HFFc6 (cell line): ENCODE measurements around the gene THSD7B. TPM values are rescaled to one million over a fixed set of nuclear protein-coding genes. Genes with fewer than 3 reads are reported as not detected.
A peak's percentile ranks its signal among the peaks of the same experiment; 100 is the strongest.

Source experiments
- DNase-seq: peaks from one replicate; pipeline ENCODE4 v3.0.0-alpha.2; 2018
- H3K27ac Mint-ChIP-seq: 2 replicates; pipeline ENCODE4 v1.8.0; 2020; ENCODE audit warnings: mild to moderate bottlenecking, mixed read lengths
- H3K27me3 Mint-ChIP-seq: 2 replicates; pipeline ENCODE4 v1.8.0; 2021; ENCODE audit warnings: mild to moderate bottlenecking, moderate library complexity, mixed read lengths; ENCODE audit not compliant: insufficient read depth
- H3K36me3 Mint-ChIP-seq: 2 replicates; pipeline ENCODE4 v1.8.0; 2021; ENCODE audit warnings: low read depth, mixed read lengths
- H3K4me1 Mint-ChIP-seq: 2 replicates; pipeline ENCODE4 v1.8.0; 2020; ENCODE audit warnings: low read depth, mixed read lengths
- H3K4me3 Mint-ChIP-seq: 2 replicates; pipeline ENCODE4 v1.8.0; 2020; ENCODE audit warnings: mild to moderate bottlenecking, moderate library complexity, mixed read lengths
- H3K9me3 Mint-ChIP-seq: 2 replicates; pipeline ENCODE4 v1.8.0; 2020; ENCODE audit warnings: mild to moderate bottlenecking, mixed read lengths
- total RNA-seq, 6 experiments: library from RNA; stranded (reverse); fragmentation: NEBNext Ultra II Directional; extraction: Animal tissue kit (Norgen Biotek cat#: 25700); gene quantifications; 2 replicates in 1 of 6; 3 replicates in 5 of 6; pipeline ENCODE4 v1.2.3, GENCODE V29; 2021
- TF ChIP-seq, protein P1 (sequence below): fragments of 200-600 bp; sonication (generic); IDR thresholded peaks from 2 replicates; pipeline ENCODE4 v1.5.0; 2021; ENCODE audit warnings: antibody characterized with exemption, mild to moderate bottlenecking

Gene THSD7B
- total RNA-seq, 6 experiments from 2014 or later: 0.10 to 0.25 (median 0.22) TPM; not detected in 2

DNA sequence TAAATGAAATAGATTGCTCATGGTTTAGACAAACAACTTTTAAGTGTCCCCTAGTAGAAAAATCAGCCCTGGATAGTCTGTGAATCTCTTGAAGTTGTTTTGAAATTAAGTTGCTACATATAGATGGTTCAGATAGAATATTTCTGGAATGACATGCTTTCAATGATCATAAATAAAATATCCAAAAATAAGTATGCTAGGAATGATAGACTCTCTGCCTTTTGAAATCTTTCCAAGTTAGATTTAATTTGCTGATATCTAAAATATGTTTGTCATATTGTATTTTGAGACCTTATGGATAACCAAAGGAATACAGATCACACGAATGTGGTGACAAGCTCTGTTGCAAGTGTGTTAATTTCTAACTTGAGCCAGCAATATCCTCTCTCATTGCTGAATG lies 488.7 kb downstream of the THSD7B start:
- TF ChIP-seq, protein P1, sequence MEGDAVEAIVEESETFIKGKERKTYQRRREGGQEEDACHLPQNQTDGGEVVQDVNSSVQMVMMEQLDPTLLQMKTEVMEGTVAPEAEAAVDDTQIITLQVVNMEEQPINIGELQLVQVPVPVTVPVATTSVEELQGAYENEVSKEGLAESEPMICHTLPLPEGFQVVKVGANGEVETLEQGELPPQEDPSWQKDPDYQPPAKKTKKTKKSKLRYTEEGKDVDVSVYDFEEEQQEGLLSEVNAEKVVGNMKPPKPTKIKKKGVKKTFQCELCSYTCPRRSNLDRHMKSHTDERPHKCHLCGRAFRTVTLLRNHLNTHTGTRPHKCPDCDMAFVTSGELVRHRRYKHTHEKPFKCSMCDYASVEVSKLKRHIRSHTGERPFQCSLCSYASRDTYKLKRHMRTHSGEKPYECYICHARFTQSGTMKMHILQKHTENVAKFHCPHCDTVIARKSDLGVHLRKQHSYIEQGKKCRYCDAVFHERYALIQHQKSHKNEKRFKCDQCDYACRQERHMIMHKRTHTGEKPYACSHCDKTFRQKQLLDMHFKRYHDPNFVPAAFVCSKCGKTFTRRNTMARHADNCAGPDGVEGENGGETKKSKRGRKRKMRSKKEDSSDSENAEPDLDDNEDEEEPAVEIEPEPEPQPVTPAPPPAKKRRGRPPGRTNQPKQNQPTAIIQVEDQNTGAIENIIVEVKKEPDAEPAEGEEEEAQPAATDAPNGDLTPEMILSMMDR: no peak
- Mint-ChIP-seq H3K27ac (peak overlapping the region; percentile 22; the same call in 1 of the 2 replicates), H3K27me3 (no peaks in the 10 kb centered on the region; the same call in none of the 2 replicates), H3K9me3 (no peaks in the 10 kb centered on the region), H3K4me3 (peak overlapping the region; percentile 42), H3K36me3 (no peaks in the 10 kb centered on the region), H3K4me1 (peaks cover 79% of the 10 kb centered on the region)
- no peak for DNase-seq

DNA sequence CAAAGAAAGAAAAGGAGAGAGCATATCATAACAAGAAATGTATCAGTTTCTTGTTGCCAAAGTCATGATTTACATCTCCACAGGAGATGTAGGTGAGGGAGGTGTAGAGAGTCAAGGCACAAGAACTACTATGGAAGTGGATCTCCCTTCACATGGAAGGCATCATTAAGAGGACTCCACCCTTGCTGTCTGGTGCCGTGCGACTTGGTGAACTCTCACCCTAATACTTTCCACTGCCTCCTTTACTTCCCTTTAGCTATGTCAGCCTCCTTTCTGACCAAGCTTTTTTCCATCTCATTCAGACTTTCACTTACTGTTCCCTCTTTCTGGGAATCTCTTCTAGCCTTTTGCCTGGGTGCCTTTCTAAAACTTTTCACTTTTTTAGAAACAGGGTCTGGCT lies 490.0 kb downstream of the THSD7B start:
- DNase-seq: no peak
- peak overlapping the region; percentile 29; the same call in 1 of the 2 replicates for H3K4me3 Mint-ChIP-seq
- peak overlapping the region; percentile 64 for H3K27ac Mint-ChIP-seq
- no peaks in the 10 kb centered on the region for H3K36me3 Mint-ChIP-seq
- TF ChIP-seq, protein P1: no peak
- H3K9me3 Mint-ChIP-seq: no peaks in the 10 kb centered on the region
- H3K4me1 Mint-ChIP-seq: peaks cover 66% of the 10 kb centered on the region
- no peaks in the 10 kb centered on the region; the same call in none of the 2 replicates for H3K27me3 Mint-ChIP-seq

DNA sequence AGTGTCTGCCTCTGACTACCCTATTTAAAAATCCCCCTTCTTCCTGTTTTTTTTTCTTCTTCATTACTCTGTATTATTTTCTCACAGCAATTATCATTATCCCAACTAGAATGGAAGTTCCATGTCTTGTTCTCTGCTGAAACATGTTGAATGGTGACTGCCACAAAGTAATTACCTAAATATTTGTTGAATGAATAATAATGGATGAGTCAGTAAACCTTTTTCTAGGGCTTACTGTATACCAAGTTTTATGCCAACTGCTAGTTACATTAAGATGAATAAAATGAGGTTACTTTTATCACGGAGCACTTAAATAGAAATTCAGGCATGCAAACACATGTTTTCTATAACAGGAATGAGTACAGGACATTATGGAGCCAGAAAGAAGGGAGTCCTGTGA lies 490.6 kb downstream of the THSD7B start:
- TF ChIP-seq, protein P1: no peak
- peak; percentile 77 for DNase-seq
- H3K36me3 Mint-ChIP-seq: no peaks in the 10 kb centered on the region
- H3K27ac Mint-ChIP-seq: peak overlapping the region; percentile 64
- H3K4me3 Mint-ChIP-seq: peak overlapping the region; percentile 29; the same call in 1 of the 2 replicates
- H3K27me3 Mint-ChIP-seq: no peaks in the 10 kb centered on the region; the same call in none of the 2 replicates
- no peaks in the 10 kb centered on the region for H3K9me3 Mint-ChIP-seq
- H3K4me1 Mint-ChIP-seq: peaks cover 60% of the 10 kb centered on the region

DNA sequence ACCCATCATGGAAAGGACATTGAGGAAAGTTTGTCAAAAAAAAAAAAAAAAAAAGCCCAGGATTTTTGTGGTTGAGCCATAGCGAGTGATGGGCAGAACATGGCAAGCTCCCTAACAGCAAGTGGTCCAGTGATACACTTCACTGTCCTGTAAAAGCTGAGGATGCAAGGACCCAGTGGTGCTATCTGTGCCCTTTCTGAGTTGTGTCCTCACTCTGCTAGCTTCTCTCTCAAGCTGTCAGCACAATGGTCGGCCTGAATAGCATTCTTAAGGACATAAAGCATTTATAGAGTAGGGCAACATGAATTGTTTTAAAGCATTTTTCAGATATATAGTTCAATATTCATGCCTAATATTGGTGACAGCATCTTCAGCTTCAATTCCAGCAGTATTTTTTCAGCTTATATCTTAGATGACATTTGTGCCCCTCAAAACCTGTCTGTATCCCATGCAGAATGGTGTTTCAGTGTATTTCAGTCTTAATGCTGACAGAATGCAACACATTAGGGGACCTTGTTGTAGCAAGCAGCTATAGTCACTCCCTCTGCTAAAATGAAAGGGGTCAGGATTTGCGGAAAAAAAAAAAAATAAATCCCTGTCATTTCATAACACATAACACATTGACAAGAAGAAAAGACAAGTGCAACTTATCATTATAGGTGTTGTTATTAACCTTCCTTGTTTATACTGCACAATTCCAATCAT lies 496.7 kb downstream of the THSD7B start:
- H3K27ac Mint-ChIP-seq: no peak overlapping the region
- TF ChIP-seq, protein P1: no peak
- no peak overlapping the region for H3K4me3 Mint-ChIP-seq
- H3K4me1 Mint-ChIP-seq: peaks cover 12% of the 10 kb centered on the region
- H3K27me3 Mint-ChIP-seq: no peaks in the 10 kb centered on the region
- H3K9me3 Mint-ChIP-seq: no peaks in the 10 kb centered on the region
- no peaks in the 10 kb centered on the region for H3K36me3 Mint-ChIP-seq
- no peak for DNase-seq

DNA sequence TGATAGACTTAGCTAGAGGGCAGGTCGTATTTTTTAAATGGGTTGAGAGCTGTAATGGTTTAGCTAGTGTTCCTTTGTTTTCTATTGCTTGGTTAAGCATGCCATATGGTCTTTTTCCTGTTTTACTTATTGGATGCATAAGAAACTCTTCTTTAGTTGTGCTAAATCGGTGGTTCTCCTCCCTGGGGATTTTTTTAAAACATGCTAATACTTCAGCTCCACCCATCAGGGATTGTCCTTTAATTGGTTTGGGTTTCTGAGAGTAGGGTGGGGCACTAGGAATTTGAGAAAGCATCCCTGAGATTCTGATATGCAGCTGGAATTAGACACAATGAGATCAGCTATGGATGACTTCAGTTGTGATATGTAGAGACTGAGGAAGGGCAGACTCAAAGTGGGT lies 497.2 kb downstream of the THSD7B start:
- TF ChIP-seq, protein P1: no peak
- Mint-ChIP-seq H3K4me3 (no peak overlapping the region), H3K4me1 (peaks cover 10% of the 10 kb centered on the region), H3K27ac (no peak overlapping the region), H3K36me3 (no peaks in the 10 kb centered on the region), H3K9me3 (no peaks in the 10 kb centered on the region), H3K27me3 (no peaks in the 10 kb centered on the region)
- no peak for DNase-seq
